OCI-LY3 (cell line): ENCODE data around the gene SUCNR1.

Experiments
- EZH2phosphoT487 ChIP-seq: fragments of 200-600 bp; shearing (Covaris generic); IDR thresholded peaks from 2 replicates; pipeline ENCODE4 v1.6.1; 2018; ENCODE audit warnings: antibody characterized with exemption, mixed run types, low read depth
- TF ChIP-seq, protein P1 (sequence below): fragments of 200-600, 300-600 bp; sonication (generic); IDR thresholded peaks from 2 replicates; pipeline ENCODE4 v1.5.1; 2014; ENCODE audit warnings: antibody characterized with exemption, low read length, low read depth

DNA sequence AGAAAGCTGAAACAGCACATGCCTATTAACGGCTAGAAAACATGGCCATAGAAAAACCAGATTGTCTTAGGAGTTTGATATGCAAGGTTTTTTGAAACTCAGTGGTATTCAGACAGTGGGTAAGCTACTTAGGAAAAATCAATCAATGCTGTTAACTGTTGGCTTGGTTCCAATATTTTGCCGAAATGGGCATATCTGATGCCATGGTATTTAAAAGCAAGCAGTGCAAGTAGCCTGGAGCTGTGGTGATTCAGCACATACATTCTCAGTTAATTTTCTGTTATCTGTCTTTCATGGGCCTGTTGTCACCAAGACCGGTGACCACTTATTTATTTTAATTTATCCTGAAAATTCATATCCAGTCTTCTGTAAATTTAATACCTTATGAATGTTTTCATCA lies 17.3 kb upstream of the SUCNR1 start:
- TF ChIP-seq, protein P1, sequence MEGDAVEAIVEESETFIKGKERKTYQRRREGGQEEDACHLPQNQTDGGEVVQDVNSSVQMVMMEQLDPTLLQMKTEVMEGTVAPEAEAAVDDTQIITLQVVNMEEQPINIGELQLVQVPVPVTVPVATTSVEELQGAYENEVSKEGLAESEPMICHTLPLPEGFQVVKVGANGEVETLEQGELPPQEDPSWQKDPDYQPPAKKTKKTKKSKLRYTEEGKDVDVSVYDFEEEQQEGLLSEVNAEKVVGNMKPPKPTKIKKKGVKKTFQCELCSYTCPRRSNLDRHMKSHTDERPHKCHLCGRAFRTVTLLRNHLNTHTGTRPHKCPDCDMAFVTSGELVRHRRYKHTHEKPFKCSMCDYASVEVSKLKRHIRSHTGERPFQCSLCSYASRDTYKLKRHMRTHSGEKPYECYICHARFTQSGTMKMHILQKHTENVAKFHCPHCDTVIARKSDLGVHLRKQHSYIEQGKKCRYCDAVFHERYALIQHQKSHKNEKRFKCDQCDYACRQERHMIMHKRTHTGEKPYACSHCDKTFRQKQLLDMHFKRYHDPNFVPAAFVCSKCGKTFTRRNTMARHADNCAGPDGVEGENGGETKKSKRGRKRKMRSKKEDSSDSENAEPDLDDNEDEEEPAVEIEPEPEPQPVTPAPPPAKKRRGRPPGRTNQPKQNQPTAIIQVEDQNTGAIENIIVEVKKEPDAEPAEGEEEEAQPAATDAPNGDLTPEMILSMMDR: no peak
- TF ChIP-seq EZH2phosphoT487: no peak
